H1 (cell line): Measurements from ENCODE around the gene HEPHL1. TPM values are rescaled to one million over a fixed set of nuclear protein-coding genes. Genes with fewer than 3 reads are reported as not detected.

ENCODE experiments used
- CTCF ChIA-PET: fragments of 300-600 bp; sonication (Branson Sonifier 250); formaldehyde crosslinking; loops from one replicate; lab custom pipeline; 2021; ENCODE audit not compliant: partially characterized antibody; lab: Charles Lee
- POLR2A ChIA-PET: fragments of 300-600 bp; sonication (Branson Sonifier 250); formaldehyde crosslinking; loops from one replicate; lab custom pipeline; 2021; ENCODE audit warnings: inconsistent platforms; ENCODE audit not compliant: partially characterized antibody; lab: Charles Lee
- DNase-seq, 2 experiments: peaks; one replicate each; pipeline versions ENCODE4 v3.0.0 to v3.0.0-alpha.2; 2010 to 2022; ENCODE audit warnings: low spot score in 2 of 2, low read depth in 1 of 2, mixed read lengths in 1 of 2
- FAIRE-seq: peaks from 2 replicates; lab custom pipeline; 2011; peaks lifted over from hg19 to GRCh38; lab: Jason Lieb, UNC
- H2AFZ ChIP-seq: 2 replicates; pipeline ENCODE4 v1.8.1; 2012; ENCODE audit warnings: low read length, inconsistent platforms
- H2AK5ac ChIP-seq: 2 replicates; pipeline ENCODE4 v1.6.1; 2013; ENCODE audit warnings: low read depth, low read length
- H2BK120ac ChIP-seq: replicated peaks from 2 replicates; pipeline ENCODE3; 2013; ENCODE audit warnings: low read depth, low read length, inconsistent platforms
- H2BK12ac ChIP-seq: 2 replicates; pipeline ENCODE4 v1.6.1; 2013; ENCODE audit warnings: low read depth, low read length
- H2BK15ac ChIP-seq: 2 replicates; pipeline ENCODE4 v1.6.1; 2013; ENCODE audit warnings: low read length
- H2BK20ac ChIP-seq: 2 replicates; pipeline ENCODE4 v1.6.1; 2013; ENCODE audit warnings: low read length
- H2BK5ac ChIP-seq: 2 replicates; pipeline ENCODE4 v1.6.1; 2013; ENCODE audit warnings: low read depth, low read length
- H3K14ac ChIP-seq: 2 replicates; pipeline ENCODE4 v1.6.1; 2013; ENCODE audit warnings: inconsistent platforms; ENCODE audit not compliant: insufficient read length
- H3K18ac ChIP-seq: 2 replicates; pipeline ENCODE4 v1.6.1; 2013; ENCODE audit warnings: low read length; ENCODE audit errors: extremely low read depth
- H3K23ac ChIP-seq: 2 replicates; pipeline ENCODE4 v1.6.1; 2013; ENCODE audit warnings: inconsistent platforms; ENCODE audit not compliant: insufficient read length
- H3K23me2 ChIP-seq: 2 replicates; pipeline ENCODE4 v1.6.1; 2013; ENCODE audit warnings: low read depth, low read length
- H3K27ac ChIP-seq: 2 replicates; pipeline ENCODE4 v1.6.1; 2011; ENCODE audit warnings: low read depth, low read length, inconsistent platforms
- H3K27me3 ChIP-seq, 4 experiments: replicated peaks in 1 of 4; 1 replicate in 1 of 4; 2 replicates in 3 of 4; pipeline versions ENCODE4 v1.6.1 to v1.8.1; 2011 to 2013; ENCODE audit warnings: low read length in 3 of 4, mild to moderate bottlenecking in 3 of 4, inconsistent platforms in 2 of 4, mixed read lengths in 2 of 4, moderate library complexity in 1 of 4; ENCODE audit not compliant: control insufficient read depth in 3 of 4, insufficient read depth in 3 of 4; ENCODE audit errors: extremely low read depth in 1 of 4
- H3K36me3 ChIP-seq, 4 experiments: 2 replicates each; pipeline versions ENCODE4 v1.6.1 to v1.8.1; 2011 to 2013; ENCODE audit warnings: mild to moderate bottlenecking in 4 of 4, low read length in 3 of 4, moderate library complexity in 2 of 4, control low read depth in 1 of 4, inconsistent platforms in 1 of 4; ENCODE audit not compliant: insufficient read depth in 4 of 4, control insufficient read depth in 2 of 4
- H3K4ac ChIP-seq: replicated peaks from 2 replicates; pipeline ENCODE3; 2013; ENCODE audit warnings: low read length, low read depth, mixed read lengths, inconsistent platforms; ENCODE audit not compliant: insufficient read length
- H3K4me1 ChIP-seq, 4 experiments: replicated peaks in 1 of 4; 1 replicate in 1 of 4; 2 replicates in 3 of 4; pipeline versions ENCODE4 v1.6.1 to v1.8.1; 2011 to 2013; ENCODE audit warnings: low read length in 3 of 4, inconsistent platforms in 2 of 4, mixed read lengths in 1 of 4; ENCODE audit not compliant: insufficient read depth in 4 of 4, control insufficient read depth in 3 of 4
- H3K4me2 ChIP-seq, 2 experiments: 2 replicates each; pipeline versions ENCODE4 v1.6.1 to v1.8.1; 2011 to 2013; ENCODE audit warnings: low read depth in 2 of 2, low read length in 2 of 2, control low read depth in 1 of 2, inconsistent platforms in 1 of 2, mild to moderate bottlenecking in 1 of 2; ENCODE audit not compliant: insufficient read depth in 1 of 2
- H3K4me3 ChIP-seq, 4 experiments: fragments of 200-600, 300-600 bp in 1 of 4; sonication (generic), shearing (Covaris generic), sonication (Bioruptor Twin) in 1 of 4; 2 replicates each; pipeline versions ENCODE4 v1.5.1 to v1.8.1; 2011 to 2016; ENCODE audit warnings: low read length in 4 of 4, low read depth in 3 of 4, control low read depth in 2 of 4, inconsistent platforms in 2 of 4, mild to moderate bottlenecking in 2 of 4, mixed read lengths in 1 of 4, moderate library complexity in 1 of 4; ENCODE audit not compliant: insufficient read depth in 2 of 4; ENCODE audit errors: extremely low read depth in 1 of 4
- H3K56ac ChIP-seq: replicated peaks from 2 replicates; pipeline ENCODE3; 2013; ENCODE audit warnings: low read depth, mild to moderate bottlenecking, mixed read lengths, low read length, inconsistent platforms; ENCODE audit not compliant: insufficient read length
- H3K79me1 ChIP-seq: 2 replicates; pipeline ENCODE4 v1.6.1; 2013; ENCODE audit warnings: low read depth, low read length, control low read depth
- H3K79me2 ChIP-seq, 2 experiments: 2 replicates each; pipeline versions ENCODE4 v1.6.1 to v1.8.1; 2012 to 2013; ENCODE audit warnings: low read length in 2 of 2, mild to moderate bottlenecking in 2 of 2, inconsistent platforms in 1 of 2; ENCODE audit not compliant: insufficient read depth in 2 of 2, control insufficient read depth in 1 of 2
- H3K9ac ChIP-seq, 4 experiments: replicated peaks in 1 of 4; 1 replicate in 1 of 4; 2 replicates in 3 of 4; pipeline versions ENCODE4 v1.6.1 to v1.8.1; 2011 to 2013; ENCODE audit warnings: low read depth in 3 of 4, low read length in 3 of 4, control low read depth in 2 of 4, mild to moderate bottlenecking in 2 of 4, moderate library complexity in 2 of 4, inconsistent platforms in 1 of 4; ENCODE audit errors: extremely low read depth in 1 of 4
- H3K9me3 ChIP-seq, 2 experiments: 2 replicates each; pipeline versions ENCODE4 v1.6.1 to v1.8.1; 2012 to 2013; ENCODE audit warnings: mild to moderate bottlenecking in 2 of 2, moderate library complexity in 2 of 2, control low read depth in 1 of 2, inconsistent platforms in 1 of 2, low read depth in 1 of 2, low read length in 1 of 2, mixed read lengths in 1 of 2; ENCODE audit not compliant: insufficient read depth in 2 of 2
- H4K20me1 ChIP-seq, 2 experiments: replicated peaks in 1 of 2; 2 replicates each; pipeline versions ENCODE3 to v1.8.1; 2011 to 2013; ENCODE audit warnings: inconsistent platforms in 2 of 2, low read length in 2 of 2, mild to moderate bottlenecking in 1 of 2; ENCODE audit not compliant: insufficient read depth in 2 of 2, control insufficient read depth in 1 of 2
- H4K5ac ChIP-seq: 2 replicates; pipeline ENCODE4 v1.6.1; 2013; ENCODE audit warnings: low read length, low read depth, mixed read lengths, inconsistent platforms; ENCODE audit not compliant: insufficient read length
- H4K8ac ChIP-seq: 2 replicates; pipeline ENCODE4 v1.8.0; 2013; ENCODE audit warnings: mild to moderate bottlenecking, moderate library complexity, low read length, inconsistent platforms; ENCODE audit not compliant: insufficient read depth; ENCODE audit errors: extremely low read depth
- H4K91ac ChIP-seq: replicated peaks from 2 replicates; pipeline ENCODE3; 2013; ENCODE audit warnings: low read length, mixed read lengths, inconsistent platforms; ENCODE audit not compliant: insufficient read length
- ASH2L ChIP-seq: fragments of 200-600, 300-600 bp; sonication (generic); IDR thresholded peaks from one replicate; pipeline ENCODE4 v1.7.1; 2017; ENCODE audit warnings: low read length
- JUND ChIP-seq: IDR thresholded peaks from 2 replicates; pipeline ENCODE4 v1.6.1; 2011; ENCODE audit warnings: mild to moderate bottlenecking, improper control_type of control experiment, low read length
- KDM1A ChIP-seq: fragments of 200-600, 300-600 bp; sonication (generic); IDR thresholded peaks from 2 replicates; pipeline ENCODE4 v1.7.1; 2016; ENCODE audit warnings: mild to moderate bottlenecking, low read length, borderline replicate concordance
- NRF1 ChIP-seq: IDR thresholded peaks from 2 replicates; pipeline ENCODE4 v1.6.1; 2011; ENCODE audit warnings: mild to moderate bottlenecking, low read depth, low read length, improper control_type of control experiment
- RAD21 ChIP-seq, 2 experiments: IDR thresholded peaks in 1 of 2; conservative IDR thresholded peaks in 1 of 2; 2 replicates each; pipeline ENCODE4 v1.6.1; 2011; ENCODE audit warnings: low read depth in 2 of 2, low read length in 2 of 2, improper control_type of control experiment in 1 of 2, inconsistent platforms in 1 of 2, mild to moderate bottlenecking in 1 of 2, moderate library complexity in 1 of 2
- SAP30 ChIP-seq: fragments of 300-600 bp; sonication (generic); IDR thresholded peaks from 2 replicates; pipeline ENCODE4 v1.7.1; 2012; ENCODE audit warnings: low read length, moderate library complexity, mild to moderate bottlenecking, inconsistent platforms; ENCODE audit not compliant: insufficient read depth, insufficient replicate concordance
- SIRT6 ChIP-seq: IDR thresholded peaks from one replicate; pipeline ENCODE4 v1.7.1; 2012; ENCODE audit warnings: low read length, inconsistent platforms
- SRF ChIP-seq: IDR thresholded peaks from 2 replicates; pipeline ENCODE4 v1.6.1; 2011; ENCODE audit warnings: mild to moderate bottlenecking, low read depth, low read length, moderate library complexity
- WGBS, 2 experiments: shearing (Covaris generic) in 1 of 2; methylation state at CpG; one replicate each; pipeline versions ENCODE4 v1.1.6 to v1.1.7; 2013 to 2015; ENCODE audit warnings: low lambda C conversion rate in 2 of 2, mixed read lengths in 2 of 2, inconsistent platforms in 1 of 2, low coverage in 1 of 2, missing lambda C conversion rate in 1 of 2; ENCODE audit not compliant: insufficient replicate concordance in 2 of 2, insufficient coverage in 1 of 2, insufficient read length in 1 of 2; ENCODE audit errors: extremely low coverage in 1 of 2, missing lambda C conversion rate in 1 of 2; 5-methylcytosine and 5-hydroxymethylcytosine counted together
- polyA plus RNA-seq, 7 experiments: library from polyadenylated mRNA; depleted of rRNA in 3 of 7; stranded (reverse) in 5 of 7; unstranded in 2 of 7; fragments of >200 nt in 5 of 7; fragments of 200-250 nt in 2 of 7; gene quantifications; 1 replicate in 5 of 7; 2 replicates in 1 of 7; 4 replicates in 1 of 7; pipeline versions ENCODE4 v1.2.1 to v1.2.3, GENCODE V29; 2011 to 2013; ENCODE audit warnings: missing spikeins in 2 of 7, mixed read lengths in 2 of 7
- total RNA-seq: library from RNA; stranded (reverse); fragmentation: NEBNext Ultra II Directional; extraction: Animal tissue kit (Norgen Biotek cat#: 25700); gene quantifications from 2 replicates; pipeline ENCODE4 v1.2.1, GENCODE V29; 2021
- TF ChIP-seq, protein P1 (sequence below): IDR thresholded peaks from 2 replicates; pipeline ENCODE4 v1.6.1; 2012; ENCODE audit warnings: low read length, inconsistent platforms

The HEPHL1 gene
- total and polyA plus RNA-seq, 2 of the 8 experiments (the other 6 are each of a cell fraction or from before 2014, with no cell fraction given): 0.09 to 0.11 TPM

- Histone ChIP-seq H4K20me1 (peaks cover 27 to 46% of the 10 kb centered on the region in 2 experiments), H4K91ac (no peak overlapping the region), H3K9me3 (no peaks in the 10 kb centered on the region), H3K36me3 (peaks cover 0 to 3% (median 0%) of the 10 kb centered on the region in 4 experiments; a peak in 1 of 8 replicates), H3K23ac (no peak overlapping the region), H3K4me1 (peaks cover 5 to 28% (median 22%) of the 10 kb centered on the region in 4 experiments), H4K8ac (no peak overlapping the region), H4K5ac (no peak overlapping the region), H3K27me3 (no peaks in the 10 kb centered on the region), H2AFZ (no peak overlapping the region), H3K4me3 (no peak overlapping the region), H2BK15ac (no peak overlapping the region), H3K79me2 (peaks cover 44 to 100% of the 10 kb centered on the region in 2 experiments), H2BK5ac (no peak overlapping the region), H2BK20ac (no peak overlapping the region), H3K4ac (no peak overlapping the region), H2AK5ac (no peak overlapping the region), H3K14ac (no peak overlapping the region), H2BK120ac (no peak overlapping the region), H3K56ac (no peak overlapping the region), H2BK12ac (no peak overlapping the region), H3K4me2 (no peak overlapping the region), H3K18ac (no peak overlapping the region), H3K79me1 (peaks cover 30% of the 10 kb centered on the region), H3K27ac (no peak overlapping the region), H3K9ac (no peak overlapping the region), H3K23me2 (no peaks in the 10 kb centered on the region)
- FAIRE-seq: no peak
- POLR2A ChIA-PET: interaction anchor here (0.9 to 1.2 kb wide), 2 partner anchors 13 to 20 kb away, joined by 3 to 6 read pairs; no protein-coding TSS in a partner anchor
- CTCF ChIA-PET: interaction anchor here (0.7 to 2.1 kb wide), 5 partner anchors 10 to 238 kb away, joined by 3 to 7 read pairs (median 3); no protein-coding TSS in a partner anchor
- whole genome bisulfite sequencing, 2 experiments: 91% methylated on average over 1 of the region's 1 CpG; no CpG with 5 or more reads in 1 of the 2 experiments
- TF ChIP-seq JUND: no peak
- TF ChIP-seq RAD21 (IDR thresholded peaks at IDR 0.05 in 1 of 2, conservative IDR thresholded peaks at IDR 0.05 in 1 of 2; ENCODE audit: low read depth in 2 of 2, low read length in 2 of 2): no peak
- no peak for TF ChIP-seq SIRT6
- TF ChIP-seq NRF1: no peak
- TF ChIP-seq SAP30: no peak
- TF ChIP-seq, protein P1, sequence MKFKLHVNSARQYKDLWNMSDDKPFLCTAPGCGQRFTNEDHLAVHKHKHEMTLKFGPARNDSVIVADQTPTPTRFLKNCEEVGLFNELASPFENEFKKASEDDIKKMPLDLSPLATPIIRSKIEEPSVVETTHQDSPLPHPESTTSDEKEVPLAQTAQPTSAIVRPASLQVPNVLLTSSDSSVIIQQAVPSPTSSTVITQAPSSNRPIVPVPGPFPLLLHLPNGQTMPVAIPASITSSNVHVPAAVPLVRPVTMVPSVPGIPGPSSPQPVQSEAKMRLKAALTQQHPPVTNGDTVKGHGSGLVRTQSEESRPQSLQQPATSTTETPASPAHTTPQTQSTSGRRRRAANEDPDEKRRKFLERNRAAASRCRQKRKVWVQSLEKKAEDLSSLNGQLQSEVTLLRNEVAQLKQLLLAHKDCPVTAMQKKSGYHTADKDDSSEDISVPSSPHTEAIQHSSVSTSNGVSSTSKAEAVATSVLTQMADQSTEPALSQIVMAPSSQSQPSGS: no peak
- TF ChIP-seq ASH2L: no peak
- no peak for TF ChIP-seq SRF
- no peak for TF ChIP-seq KDM1A
- no peak for DNase-seq
These were observed 123.5 kb downstream of the HEPHL1 start for GRCh38 chr11:94144664-94145063.
